ENCODE results near the gene CCDC73.
"Not testable (repeated sequence)": the region's sequence is repeated elsewhere in the genome, so short reads cannot be mapped to it uniquely, and the experiment has no call there.

CCDC73 gene

DNA sequence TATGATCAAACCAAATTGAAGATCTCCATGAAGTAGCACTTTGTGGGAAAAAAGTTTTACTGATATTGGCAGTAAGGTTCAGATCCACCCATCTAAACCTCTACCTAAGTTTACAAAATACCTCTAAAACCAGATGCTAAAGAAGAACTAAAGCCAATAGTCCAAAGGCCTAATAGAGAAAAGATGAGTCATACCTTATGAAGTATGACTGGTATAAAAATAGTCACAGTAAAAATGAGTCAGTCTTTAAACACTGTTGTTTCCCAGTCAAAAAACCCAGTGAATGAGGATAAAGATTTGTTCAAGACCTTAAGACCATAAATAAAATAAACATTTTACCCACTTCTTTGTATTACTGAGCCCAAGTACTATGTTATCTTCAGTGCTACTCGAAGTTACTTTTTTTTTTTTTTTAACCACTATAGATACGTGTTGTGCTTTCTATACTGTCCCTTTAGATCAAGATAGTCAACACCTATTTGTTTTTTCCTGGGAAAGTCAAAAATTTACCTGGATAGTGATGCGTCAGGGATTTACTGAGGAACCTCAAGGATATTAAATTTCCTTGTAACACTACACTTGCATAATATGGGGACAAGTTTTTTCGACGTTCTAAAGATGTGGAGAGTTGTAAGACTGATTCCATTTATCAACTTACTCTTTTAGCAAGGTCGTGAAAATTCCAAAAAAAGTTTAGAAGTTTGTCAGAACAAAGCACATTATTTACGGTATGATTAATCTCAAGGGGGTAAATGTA lies 87.3 kb downstream of the CCDC73 start:
- no peak for DNase-seq

DNA sequence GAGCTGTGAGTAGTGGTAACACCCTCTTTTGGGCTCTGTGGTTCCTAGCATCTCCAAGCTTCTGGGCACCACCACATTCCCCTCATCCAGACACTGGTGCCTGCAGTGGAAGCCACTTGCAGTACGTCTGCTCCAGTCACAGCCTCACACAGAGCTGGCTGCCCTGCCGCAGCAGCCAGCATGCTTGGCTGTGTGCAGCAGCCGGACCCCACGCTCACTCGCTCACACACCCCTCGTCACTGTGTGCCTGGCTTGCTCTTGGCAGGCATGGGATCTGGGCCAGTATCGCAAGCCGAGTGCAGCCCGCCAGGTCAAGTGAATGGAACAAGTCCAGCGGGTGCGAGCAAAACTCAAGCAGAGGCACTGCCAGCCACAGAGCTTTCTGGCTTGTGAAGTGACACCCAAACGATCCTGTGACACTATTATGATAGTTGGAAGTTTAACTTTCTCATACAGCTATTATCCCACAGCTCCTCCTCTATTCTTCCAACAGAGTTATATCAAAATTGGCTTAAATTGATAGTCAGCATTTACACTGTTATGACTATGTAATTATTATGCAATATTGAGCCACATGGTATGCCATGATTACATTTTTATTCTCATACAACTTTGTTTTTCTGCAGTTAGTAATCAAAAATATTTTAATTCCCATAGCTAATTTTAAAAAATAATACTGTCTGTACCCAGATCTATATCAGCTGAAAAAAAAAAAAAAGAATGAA lies 89.0 kb downstream of the CCDC73 start:
- DNase-seq, result no peak

DNA sequence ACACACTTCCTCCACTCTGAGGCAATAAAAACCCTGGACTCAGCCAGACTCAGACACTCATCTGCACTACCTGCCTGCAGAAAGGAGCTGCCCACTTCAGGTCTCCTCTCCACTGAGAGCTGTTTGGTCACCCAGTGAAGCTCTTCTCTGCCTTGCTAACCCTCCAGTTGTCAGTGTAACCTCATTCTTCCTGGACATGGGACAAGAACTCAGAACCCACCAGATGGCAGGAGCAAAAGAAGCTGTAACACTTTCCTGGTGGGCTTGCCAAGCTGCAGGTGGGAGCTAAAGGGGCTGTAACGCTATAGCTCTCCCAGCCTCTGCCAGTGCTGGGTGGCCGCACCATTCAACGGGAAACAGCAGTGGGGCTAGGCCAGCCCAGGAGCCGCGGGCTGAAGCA lies 89.7 kb downstream of the CCDC73 start:
- no peak for DNase-seq

DNA sequence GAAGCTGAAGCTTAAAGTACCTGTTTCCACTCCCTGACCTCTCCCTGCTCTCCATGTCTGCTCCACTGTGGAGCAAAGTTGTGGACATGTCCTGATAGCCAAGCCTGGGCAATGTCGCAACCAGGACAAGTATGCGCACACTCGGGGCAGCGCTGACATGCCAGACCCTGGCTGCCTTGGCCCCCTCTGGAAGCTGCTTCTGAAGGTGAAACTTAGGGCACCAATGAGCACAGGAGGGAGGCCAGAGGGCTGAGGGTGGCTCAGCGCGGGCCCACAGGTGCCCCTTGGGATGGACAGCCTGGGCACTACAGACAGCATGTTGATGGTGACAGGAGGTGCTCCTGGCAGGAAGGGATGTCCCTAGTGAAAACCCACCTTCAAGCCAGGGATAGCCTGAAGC lies 90.2 kb downstream of the CCDC73 start:
- no peak for DNase-seq

DNA sequence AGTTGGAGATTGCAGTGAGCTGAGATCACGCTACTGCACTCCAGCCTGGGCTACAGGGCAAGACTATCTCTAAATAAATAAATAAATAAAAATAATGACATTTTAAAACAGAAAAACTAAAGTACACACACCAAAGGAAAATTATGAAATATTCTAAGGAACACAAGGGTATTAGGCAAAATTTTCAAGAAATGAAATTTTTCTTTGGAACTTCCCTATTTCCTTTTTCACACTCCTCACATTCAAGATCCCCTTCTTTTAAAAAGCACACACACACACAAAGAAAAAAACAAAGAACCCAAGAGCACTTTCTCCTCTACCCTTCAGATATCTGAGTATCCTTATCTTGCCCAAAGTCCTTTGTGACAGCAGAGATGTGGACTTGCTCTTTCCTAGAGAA lies 92.8 kb downstream of the CCDC73 start:
- no peak for DNase-seq

DNA sequence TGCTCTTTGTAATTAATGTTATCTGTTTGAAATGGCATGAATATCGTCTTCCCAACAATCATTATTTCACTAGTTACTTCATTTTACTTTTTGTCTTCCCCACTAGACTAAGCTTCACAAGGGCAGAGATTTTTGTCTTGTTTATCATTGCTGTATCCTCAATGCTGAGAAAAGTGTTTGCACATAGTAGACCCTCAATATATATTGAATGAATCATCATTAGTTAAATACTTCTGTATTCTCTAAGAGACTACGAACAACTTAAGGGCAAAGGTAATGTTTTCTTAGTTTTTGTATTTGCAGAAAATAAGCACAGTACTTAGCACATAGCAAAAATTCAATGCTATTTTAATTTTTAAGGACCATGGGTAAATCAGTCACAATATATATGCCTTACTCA lies 95.9 kb downstream of the CCDC73 start:
- no peak for DNase-seq

DNA sequence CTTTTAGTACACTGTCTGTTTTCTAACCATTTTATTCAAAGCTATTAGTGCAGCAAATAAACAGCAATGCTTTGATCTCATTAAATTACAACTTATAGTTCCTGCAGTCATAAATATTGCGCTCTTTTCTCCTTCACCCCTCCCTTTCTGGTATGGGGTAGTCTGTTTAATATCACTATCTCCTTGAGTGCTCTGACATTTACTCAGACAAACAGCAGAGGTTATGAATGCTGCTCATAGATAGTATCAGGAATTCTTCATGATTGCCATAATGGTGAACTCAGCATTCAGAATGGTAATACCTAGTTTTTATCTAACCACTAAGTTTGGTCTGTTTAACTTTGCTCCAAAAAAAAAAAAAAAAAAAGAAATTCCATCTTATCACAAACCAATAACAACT lies 123.4 kb downstream of the CCDC73 start:
- DNase-seq, result no peak

DNA sequence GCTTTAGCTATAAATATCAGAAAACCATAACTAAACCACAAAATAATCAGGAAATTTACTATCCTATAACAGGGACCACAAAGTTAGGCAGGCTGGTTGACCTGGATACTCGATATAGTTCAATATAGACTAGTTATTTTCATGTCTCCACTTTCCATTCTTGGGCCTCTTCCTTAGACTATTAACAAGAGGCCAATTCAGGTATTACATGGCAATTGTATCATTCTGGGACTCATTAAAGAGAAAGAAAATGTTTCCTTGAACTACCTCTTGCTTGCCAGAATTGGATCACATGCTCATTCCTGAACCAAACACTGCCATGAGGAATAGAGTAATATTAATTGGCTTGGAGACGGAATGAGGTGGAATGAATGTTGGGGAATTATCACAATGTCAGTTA lies 134.8 kb downstream of the CCDC73 start:
- DNase-seq, result no peak

DNA sequence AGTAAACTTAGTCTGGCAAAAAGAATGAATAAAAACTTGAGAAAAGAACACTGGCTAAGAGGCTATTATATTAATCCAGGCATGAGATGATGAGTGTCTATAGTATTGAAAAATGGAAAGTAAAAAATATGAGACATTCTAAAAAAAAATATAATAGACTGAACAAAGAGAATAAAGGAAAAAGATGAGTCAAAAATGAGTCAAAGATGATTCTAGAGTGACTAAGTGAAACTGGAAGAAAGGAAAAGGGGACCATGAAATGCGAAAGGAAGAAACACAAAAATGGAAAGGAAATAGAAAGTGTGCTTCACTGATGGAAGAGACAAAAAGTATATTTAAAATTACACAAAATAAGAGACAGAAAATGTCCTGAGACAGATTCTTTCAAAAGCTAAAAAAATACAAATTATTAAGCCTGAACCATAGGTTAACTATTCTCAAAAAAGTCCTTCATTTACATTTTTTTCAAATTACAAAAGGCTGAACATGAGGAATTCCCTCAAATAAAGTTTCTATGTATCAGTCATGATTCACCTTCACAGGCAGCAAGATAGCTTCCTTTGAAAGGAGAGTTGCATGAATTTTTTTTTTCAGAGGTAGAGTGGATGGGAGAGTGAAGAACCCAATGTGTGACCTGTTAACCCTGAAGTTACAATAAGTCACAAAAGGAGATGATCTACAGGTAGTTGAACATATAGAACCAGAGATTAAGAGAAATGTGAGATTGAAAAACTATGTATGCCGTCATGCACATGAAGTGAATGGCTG lies 135.6 kb downstream of the CCDC73 start:
- DNase-seq, result no peak

DNA sequence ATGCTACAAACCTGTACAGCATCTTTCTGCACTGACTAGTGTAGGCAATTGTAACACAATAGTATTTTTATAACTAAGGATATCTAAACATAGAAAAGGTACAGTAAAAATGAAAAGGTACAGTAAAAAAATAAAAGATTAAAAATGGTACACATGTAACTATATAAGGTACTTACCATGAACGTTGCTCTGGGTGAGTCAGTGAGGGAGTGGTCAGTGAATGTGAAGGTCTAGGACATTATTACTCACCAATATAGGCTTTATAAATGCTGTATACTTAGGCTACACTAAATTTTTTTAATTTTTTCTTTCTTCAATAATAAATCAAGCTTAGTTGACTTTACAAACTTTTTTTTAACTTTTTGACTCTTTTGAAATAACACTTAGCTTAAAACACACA lies 150.9 kb downstream of the CCDC73 start:
- no peak for DNase-seq

DNA sequence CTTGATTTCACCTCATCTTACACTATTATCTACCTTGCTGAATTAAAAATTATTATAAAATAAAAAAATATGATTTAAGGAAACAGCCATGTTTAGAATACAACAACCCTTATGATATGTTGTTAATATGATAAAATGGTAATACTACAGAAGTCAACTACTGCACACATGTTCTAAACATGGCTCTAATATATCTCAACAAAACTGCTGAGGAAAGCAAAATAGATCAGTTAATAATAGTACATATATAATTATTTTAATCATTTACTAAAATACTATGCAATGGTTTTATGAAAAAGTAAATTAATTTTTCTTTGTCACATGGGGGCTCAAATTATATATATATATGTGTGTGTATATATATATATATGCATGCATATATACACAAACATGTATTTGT lies 153.1 kb downstream of the CCDC73 start:
- no peak for DNase-seq

DNA sequence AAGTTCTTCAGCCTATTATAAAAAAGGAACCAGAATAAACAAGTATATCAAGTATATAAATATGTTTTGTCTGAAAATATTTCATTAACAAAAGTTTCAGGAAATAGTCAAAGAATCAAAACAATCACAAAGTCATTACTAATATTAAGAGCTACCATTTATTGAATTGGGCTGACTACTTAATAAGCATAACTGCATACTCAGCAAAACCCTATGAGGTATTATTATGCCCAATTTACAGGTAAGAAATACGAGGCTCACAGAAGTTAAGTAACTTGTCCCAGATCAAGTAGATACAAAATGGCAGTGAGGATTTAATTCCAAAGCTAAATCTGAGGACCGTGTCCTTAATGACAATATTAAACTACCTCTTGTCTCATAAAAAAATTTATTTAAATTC lies 158.6 kb downstream of the CCDC73 start:
- no peak for DNase-seq

DNA sequence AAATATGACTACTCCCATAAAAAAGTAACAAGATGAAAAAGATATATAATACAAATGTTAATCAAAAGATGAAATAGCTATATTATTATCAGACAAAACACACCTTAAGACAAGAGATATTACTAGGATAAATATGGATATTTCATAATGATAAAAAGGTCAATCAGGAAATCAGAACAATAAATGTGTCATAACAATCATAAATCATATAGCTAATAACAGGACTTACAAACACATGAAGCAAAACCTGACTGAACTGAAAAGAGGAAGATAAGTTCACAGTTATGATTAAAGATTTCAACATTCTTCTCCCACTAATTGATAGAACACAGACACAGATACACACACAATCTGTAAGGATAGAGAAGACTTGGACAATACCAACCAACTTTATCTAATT lies 163.6 kb downstream of the CCDC73 start:
- no peak for DNase-seq

DNA sequence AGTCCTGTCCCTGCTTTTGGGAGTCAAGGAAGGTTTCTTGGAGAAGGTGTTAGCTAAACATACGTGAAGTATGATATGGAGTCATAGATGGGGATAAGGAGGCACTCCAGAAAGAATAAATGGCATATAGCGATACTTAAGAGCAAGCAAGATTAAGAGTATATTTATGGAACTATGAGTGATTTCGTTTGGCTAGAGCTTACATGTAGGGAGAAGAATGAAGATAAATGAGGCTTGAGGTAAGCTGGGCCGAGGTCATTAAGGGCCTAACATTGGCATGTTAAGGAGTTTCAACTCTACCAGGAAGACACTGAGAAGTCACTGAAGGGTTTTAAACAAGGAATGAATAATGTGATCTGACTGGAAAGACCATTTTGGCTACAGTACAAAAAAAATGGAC lies 177.6 kb downstream of the CCDC73 start:
- DNase-seq, result no peak

DNA sequence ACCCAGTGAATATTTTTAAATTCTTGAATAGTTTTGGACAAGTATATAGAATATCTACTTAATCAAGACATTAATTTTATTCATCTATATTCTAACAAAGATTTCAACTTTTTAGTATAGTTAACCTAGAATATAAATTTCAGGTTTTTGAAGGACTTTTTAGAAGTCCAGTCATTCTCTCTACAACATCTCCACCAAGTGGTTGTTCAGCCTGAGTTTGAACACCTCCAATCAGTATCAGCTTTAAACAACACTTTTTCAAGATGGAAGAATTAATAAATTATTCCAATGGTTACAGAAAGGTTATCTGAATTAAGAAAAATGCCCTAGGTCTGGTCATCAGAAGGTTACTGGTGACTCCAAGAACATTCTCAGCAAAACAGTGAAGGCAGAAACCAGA lies 179.0 kb downstream of the CCDC73 start:
- DNase-seq, result no peak

DNA sequence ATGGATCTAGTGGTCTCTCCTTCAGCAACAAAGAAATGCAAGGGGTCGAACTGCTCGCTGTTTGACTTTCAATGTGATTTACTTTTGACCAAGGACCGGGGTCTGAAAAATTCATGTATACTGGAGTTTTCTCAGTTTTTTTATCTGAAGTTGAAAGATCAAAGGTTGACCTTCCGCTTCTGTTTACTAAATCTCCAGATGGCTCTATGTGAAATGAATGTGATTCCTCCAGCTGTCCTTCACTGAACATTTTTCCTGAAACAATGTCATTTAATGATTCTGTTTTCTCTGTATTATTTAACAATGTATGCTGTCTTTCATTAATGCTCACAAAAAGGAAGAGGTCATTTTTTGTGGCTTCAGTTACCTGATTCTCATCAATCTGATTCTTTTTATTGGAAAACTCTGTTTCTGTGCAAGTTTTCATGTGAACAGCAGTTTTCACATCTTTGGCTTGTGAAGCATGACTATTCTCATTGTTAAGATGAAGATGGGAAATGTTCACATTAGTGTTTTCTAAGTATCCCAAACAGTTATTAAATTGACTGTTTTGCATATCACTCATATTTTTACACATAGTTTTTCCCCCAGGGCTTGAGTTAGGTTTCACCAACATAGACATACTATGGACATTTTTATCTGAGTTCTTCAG lies 180.8 kb downstream of the CCDC73 start:
- DNase-seq, result no peak

DNA sequence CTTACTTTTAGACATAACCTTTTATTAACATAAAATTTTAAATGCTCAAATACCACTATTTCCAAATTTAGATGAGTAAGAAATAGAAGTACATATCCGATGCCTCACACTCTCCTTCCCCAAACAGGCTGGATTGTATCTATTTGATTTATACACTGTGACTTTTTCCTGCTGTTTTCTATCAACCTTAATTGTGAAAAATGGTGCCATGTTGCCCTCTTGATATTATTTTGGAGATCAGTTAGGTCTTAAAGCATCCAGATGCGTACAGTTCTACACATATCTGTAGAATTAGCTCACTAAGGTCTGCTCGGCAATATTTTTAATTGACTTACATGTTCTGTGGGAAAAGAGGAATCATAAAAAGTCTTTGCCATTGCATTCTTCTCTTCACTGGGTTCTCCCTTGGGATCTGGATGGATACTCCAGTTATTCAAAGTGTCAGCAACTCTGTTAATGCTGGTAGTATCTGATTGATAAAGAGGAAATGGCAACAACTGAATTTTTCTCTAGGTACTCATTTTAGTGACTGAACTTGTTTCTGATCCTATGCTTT lies 183.6 kb downstream of the CCDC73 start:
- no peak for DNase-seq

DNA sequence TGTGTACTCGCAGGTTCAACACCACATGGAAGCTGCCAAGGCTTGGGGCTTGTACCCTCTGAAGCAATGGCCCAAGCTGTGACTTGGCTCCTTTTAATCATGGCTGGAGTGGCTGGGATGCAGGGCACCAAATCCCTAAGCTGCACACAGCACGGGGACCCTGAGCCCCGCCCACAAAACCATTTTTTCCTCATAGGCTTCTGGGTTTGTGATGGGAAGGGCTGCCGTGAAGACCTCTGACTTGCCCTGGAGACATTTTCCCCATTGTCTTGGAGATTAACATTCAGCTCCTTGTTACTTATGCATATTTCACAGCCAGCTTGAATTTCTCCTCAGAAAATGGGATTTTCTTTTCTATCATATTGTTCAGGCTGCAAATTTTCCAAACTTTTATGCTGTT lies 185.6 kb downstream of the CCDC73 start:
- DNase-seq, result not testable (repeated sequence)

DNA sequence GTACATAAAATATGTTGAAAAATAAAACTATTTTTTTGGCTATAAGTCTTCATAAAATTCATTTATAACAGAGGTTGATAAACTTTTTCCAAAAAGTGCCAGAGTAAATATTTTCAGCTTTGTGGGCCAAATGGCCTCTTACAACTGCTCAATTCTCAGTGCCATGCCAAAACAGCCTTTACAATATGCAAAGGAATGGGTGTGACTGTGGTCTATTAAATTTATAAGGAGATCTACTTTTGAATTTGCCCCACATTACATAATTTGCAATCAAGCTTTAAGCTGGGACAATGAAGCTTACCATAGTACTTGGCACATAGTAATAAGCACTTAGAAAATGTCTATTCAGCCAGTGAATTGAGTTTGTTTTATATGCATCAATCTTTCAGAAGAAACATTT lies 188.2 kb downstream of the CCDC73 start:
- DNase-seq, result no peak

DNA sequence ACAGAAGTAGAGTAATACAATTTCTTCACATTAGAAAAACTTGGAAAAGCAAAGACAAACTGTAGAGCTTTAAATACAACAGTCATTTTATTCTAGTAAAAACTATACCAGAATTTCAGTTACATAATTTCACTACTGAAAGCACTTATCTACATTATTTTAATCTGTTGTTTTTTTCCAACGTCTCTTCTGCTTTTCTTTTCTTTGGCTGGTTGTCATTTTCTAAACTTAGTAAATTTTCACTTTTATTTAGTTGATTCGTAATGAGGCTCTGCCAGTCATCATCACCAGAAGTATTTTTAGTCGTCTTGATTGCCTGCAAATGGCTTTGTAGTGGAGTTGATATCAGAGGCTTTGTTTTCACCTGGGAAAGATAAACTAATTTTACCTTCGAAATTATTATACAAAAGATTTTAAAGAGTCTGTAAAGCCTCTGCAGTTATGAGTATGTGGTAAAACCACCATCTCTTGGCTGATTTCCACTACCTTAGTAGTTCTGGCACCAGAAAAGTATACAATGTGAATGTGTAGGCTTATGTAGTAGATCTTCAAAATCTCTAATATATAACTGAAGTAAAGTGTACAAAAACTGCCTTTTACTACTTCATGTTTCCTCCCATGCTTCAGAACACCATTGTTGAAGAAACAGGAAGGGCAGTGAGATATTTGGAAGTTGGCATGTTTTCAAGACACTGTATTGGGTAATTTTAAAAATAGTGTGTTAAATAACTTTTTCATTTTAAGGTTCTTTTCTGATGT lies 191.6 kb downstream of the CCDC73 start:
- no peak for DNase-seq

DNA sequence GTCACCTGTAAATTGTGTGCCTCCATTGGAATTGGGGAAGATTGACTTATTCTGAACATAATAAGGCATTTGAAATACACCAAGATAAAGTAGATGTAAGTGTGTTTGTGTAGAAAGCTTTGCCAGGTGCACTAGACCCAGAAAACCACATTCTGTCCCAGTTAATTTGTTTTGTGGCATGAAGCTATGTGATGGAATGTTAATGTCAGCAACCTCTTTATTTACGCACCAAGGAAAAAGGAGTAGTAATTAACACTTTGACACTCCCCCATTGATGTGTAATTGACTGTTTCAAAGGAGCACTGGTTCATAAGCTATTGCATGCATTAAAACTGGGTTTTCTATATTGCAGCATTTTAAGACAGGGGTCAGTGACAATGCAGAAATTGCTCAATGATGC lies 196.5 kb downstream of the CCDC73 start:
- DNase-seq, result no peak

Data from hypothalamus (tissue), 51 donors.